Bronchial epithelial cell (primary cell): Measurements from ENCODE around the gene RNASEH2C. TPM values are rescaled to one million over a fixed set of nuclear protein-coding genes. Genes with fewer than 3 reads are reported as not detected.

ENCODE experiments used
- DNase-seq: peaks from one replicate; pipeline ENCODE4 v3.0.0-alpha.2; 2010; ENCODE audit warnings: low read depth
- FAIRE-seq: peaks from 2 replicates; lab custom pipeline; 2011; peaks lifted over from hg19 to GRCh38; lab: Jason Lieb, UNC
- H3K27me3 ChIP-seq: 2 replicates; pipeline ENCODE4 v1.5.1; 2011; ENCODE audit warnings: low read length; ENCODE audit not compliant: control insufficient read depth, insufficient read depth
- H3K36me3 ChIP-seq: 2 replicates; pipeline ENCODE4 v1.5.1; 2011; ENCODE audit warnings: low read length; ENCODE audit not compliant: control insufficient read depth, insufficient read depth
- H3K4me3 ChIP-seq: 2 replicates; pipeline ENCODE4 v1.5.1; 2011; ENCODE audit warnings: mild to moderate bottlenecking, low read depth, low read length, control low read depth
- total RNA-seq: library from RNA; depleted of rRNA; stranded (reverse); fragments of >200 nt; gene quantifications from 2 replicates; pipeline ENCODE4 v1.2.1, GENCODE V29; 2014
- TF ChIP-seq, protein P1 (sequence below): IDR thresholded peaks from 2 replicates; pipeline ENCODE4 v1.5.1; 2011; ENCODE audit warnings: mild to moderate bottlenecking, moderate library complexity, low read length, control low read depth, inconsistent platforms; ENCODE audit not compliant: insufficient read depth, severe bottlenecking

RNASEH2C gene
- total RNA-seq, 1 donor from 2014 or later, result 21.1 TPM

DNA sequence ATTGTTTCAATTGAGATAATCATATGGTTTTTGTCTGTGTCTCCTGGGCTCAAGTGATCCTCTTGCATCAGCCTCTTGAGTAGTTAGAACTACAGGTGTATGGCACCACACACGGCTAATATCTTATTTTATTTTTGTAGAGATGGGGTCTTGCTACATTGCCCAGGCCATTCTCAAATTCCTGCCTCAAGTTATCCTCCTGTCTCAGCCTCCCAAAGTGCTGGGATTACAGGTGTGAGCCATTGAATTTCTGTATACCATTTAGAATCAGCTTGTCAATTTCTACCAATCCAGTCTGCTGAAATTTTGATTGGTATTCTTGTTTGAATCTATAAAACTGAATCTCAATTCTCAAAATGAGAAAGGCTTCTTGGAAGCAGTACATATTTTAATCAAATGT is 18.9 kb downstream of the RNASEH2C start:
- no peak overlapping the region for H3K4me3 ChIP-seq
- no peaks in the 10 kb centered on the region for H3K27me3 ChIP-seq
- TF ChIP-seq, protein P1, sequence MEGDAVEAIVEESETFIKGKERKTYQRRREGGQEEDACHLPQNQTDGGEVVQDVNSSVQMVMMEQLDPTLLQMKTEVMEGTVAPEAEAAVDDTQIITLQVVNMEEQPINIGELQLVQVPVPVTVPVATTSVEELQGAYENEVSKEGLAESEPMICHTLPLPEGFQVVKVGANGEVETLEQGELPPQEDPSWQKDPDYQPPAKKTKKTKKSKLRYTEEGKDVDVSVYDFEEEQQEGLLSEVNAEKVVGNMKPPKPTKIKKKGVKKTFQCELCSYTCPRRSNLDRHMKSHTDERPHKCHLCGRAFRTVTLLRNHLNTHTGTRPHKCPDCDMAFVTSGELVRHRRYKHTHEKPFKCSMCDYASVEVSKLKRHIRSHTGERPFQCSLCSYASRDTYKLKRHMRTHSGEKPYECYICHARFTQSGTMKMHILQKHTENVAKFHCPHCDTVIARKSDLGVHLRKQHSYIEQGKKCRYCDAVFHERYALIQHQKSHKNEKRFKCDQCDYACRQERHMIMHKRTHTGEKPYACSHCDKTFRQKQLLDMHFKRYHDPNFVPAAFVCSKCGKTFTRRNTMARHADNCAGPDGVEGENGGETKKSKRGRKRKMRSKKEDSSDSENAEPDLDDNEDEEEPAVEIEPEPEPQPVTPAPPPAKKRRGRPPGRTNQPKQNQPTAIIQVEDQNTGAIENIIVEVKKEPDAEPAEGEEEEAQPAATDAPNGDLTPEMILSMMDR, result no peak
- no peaks in the 10 kb centered on the region for H3K36me3 ChIP-seq
- FAIRE-seq, result no peak
- DNase-seq, result no peak

DNA sequence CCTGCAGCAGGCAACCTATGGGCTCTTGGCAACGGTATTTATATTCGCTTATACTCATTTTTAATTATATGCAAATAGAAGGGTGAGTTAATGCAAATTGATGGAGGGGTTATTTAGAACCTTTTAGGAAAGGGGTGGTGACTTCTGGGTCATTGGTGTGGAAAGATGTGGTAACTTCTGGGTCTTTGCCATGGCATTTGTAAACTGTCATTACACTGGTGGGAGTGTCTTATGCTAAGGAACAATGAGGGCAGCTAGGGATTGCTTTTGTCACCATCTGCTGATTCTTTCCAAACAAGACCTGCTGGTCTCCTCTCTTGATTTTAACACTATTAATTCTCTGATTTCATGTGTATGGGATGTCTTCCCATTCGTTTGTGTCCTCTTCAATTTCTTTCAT is 20.2 kb downstream of the RNASEH2C start:
- TF ChIP-seq, protein P1, result no peak
- no peak for DNase-seq
- Histone ChIP-seq H3K36me3 (no peaks in the 10 kb centered on the region), H3K27me3 (no peaks in the 10 kb centered on the region), H3K4me3 (no peak overlapping the region)
- no peak for FAIRE-seq

DNA sequence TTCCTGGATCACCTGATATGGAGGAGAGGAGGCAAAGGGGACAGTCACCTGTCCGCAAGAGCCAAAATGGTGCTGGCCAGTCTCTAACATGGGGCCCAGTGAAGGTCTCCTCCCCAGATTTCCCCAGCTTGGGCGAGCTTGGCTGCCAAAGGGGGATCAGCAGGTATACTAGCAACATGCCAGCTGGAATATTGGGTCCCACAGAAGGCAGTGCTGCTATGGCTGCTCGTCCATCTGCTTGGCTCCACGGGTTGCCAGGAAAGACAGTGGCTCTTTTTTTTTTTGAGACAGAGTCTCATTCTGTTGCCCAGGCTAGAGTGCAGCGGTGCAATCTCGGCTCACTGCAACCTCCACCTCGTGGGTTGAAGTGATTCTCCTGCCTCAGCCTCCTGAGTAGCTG is 21.3 kb downstream of the RNASEH2C start:
- DNase-seq (no peak), FAIRE-seq (no peak)
- Histone ChIP-seq H3K4me3 (no peak overlapping the region), H3K27me3 (no peaks in the 10 kb centered on the region), H3K36me3 (no peaks in the 10 kb centered on the region)
- TF ChIP-seq, protein P1, result no peak

DNA sequence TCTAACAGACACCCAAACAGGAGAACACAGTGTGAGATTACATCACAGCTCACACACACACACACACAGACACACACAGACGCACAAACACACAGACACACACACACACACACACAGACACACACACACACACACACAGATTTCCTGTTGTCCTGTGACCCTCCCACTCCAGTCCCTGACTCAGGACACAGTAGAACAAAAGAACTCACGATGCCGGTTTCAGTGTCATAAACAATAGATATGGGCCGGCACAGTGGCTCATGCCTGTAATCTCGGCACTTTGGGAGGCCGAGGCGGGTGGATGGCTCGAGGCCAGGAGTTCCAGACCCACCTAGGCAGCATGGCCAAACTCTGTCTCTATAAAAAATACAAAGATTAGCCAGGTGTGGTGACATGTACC is 22.4 kb downstream of the RNASEH2C start:
- FAIRE-seq (no peak), DNase-seq (no peak)
- Histone ChIP-seq H3K4me3 (no peak overlapping the region), H3K36me3 (no peaks in the 10 kb centered on the region), H3K27me3 (peaks cover 5% of the 10 kb centered on the region)
- TF ChIP-seq, protein P1, result no peak

DNA sequence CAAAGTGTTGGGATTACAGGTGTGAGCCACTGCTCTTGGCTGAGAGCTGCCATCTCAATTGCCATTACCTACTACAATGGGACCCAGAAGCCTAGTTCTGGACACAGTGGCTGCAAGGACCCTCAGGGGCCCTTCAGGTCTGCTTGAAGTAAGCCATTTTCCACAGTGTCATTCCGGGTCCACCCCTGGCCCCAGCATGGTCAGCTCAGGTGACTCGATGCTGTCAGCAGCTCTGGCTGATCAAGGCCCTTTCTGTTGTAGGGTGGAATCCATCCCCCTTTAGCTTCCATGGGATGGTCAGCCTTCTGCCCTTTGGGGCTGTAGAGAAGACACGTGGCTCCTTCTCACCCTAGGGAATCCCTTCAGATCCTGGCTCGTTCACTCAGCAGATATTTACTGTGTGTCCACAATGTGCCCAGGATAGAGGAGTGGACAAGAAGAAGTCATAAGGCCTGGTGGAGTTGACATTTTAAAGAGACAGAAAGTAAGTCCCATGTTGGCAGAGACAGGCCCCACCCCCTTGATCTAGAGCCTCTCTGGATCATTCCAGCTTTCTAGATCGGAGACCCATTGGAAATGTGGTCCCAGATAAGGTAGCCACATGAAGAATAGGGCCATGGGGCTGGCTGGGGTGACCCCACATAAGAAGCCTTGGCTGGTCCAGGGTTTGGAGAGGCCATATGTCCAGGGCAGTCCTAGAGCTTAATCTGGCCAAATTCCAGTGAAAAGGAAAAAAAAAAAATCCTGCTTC is 23.6 kb downstream of the RNASEH2C start:
- FAIRE-seq (no peak), DNase-seq (no peak)
- Histone ChIP-seq H3K27me3 (peaks cover 5% of the 10 kb centered on the region), H3K4me3 (no peak overlapping the region), H3K36me3 (no peaks in the 10 kb centered on the region)
- TF ChIP-seq, protein P1, result no peak
